T-helper 1 cell treated with Interleukin-12 subunit alpha and Interleukin-12 subunit beta and Interleukin-4 antibody, amounts not matched to agents 30 ng/mL and 1 ng/mL, for 36 hours (primary cell): ENCODE results near the gene SERTAD1. TPM values are rescaled to one million over a fixed set of nuclear protein-coding genes. Genes with fewer than 3 reads are reported as not detected.

Experiments
- intact Hi-C: fragments of 100-400 bp; cut with micrococcal nuclease; formaldehyde crosslinking; loops from one replicate; pipeline ENCODE4 v1.15.1; 2024
- total RNA-seq: library from RNA; stranded (reverse); gene quantifications from 2 replicates; pipeline ENCODE4 v1.2.3, GENCODE V29; 2022

Gene SERTAD1
- total RNA-seq, 1 donor from 2014 or later, result 14.3 TPM

GRCh38 chr19:40424637-40425449 lies 949 bp downstream of the SERTAD1 start:
- intact Hi-C loops, result loop anchor here (1.0 to 10.0 kb wide), 8 partner anchors 8 to 1440 kb away; partner anchors contain the start of genes AKT2, C19orf47, FBL and PLD3

GRCh38 chr19:40423938-40424337 lies 1.9 kb downstream of the SERTAD1 start:
- intact Hi-C loops, result loop anchor here (2.0 to 10.0 kb wide), 4 partner anchors 181 to 1441 kb away; partner anchors contain the start of genes FBL and RPS19

- intact Hi-C loops, result loop anchor here (10.0 kb wide), 3 partner anchors 578 to 1442 kb away; partner anchors contain the start of genes FBL and RPS19
Observed at GRCh38 chr19:40422748-40423566, 2.8 kb downstream of the SERTAD1 start.

- intact Hi-C loops, result loop anchor here (1.0 to 10.0 kb wide), 7 partner anchors 18 to 1443 kb away; partner anchors contain the start of genes BLVRB, FBL and RPS19
Observed at GRCh38 chr19:40421993-40422747, 3.6 kb downstream of the SERTAD1 start.

- intact Hi-C loops, result loop anchor here (1.0 to 10.0 kb wide), 7 partner anchors 17 to 1444 kb away; partner anchors contain the start of genes BLVRB, FBL and RPS19
Observed at GRCh38 chr19:40420766-40421765, 4.7 kb downstream of the SERTAD1 start.

- intact Hi-C loops, result loop anchor here (2.0 to 10.0 kb wide), 4 partner anchors 108 to 1444 kb away; partner anchors contain the start of genes FBL and RPS19
Observed at GRCh38 chr19:40420451-40420765, 5.4 kb downstream of the SERTAD1 start.

GRCh38 chr19:40419780-40420179 lies 6.0 kb downstream of the SERTAD1 start:
- intact Hi-C loops, result loop anchor here (2.0 to 10.0 kb wide), 4 partner anchors 109 to 1445 kb away; partner anchors contain the start of genes FBL and RPS19

- intact Hi-C loops, result no loop called here
Observed at GRCh38 chr19:40419066-40419612, 6.7 kb downstream of the SERTAD1 start.

GRCh38 chr19:40418040-40418439 lies 7.8 kb downstream of the SERTAD1 start:
- intact Hi-C loops, result no loop called here

GRCh38 chr19:40417643-40417981 lies 8.2 kb downstream of the SERTAD1 start:
- intact Hi-C loops, result no loop called here

GRCh38 chr19:40416918-40417642 lies 8.7 kb downstream of the SERTAD1 start:
- intact Hi-C loops, result no loop called here

- intact Hi-C loops, result no loop called here
Observed at GRCh38 chr19:40415768-40416167, 10.0 kb downstream of the SERTAD1 start.

GRCh38 chr19:40414542-40415535 lies 11.0 kb downstream of the SERTAD1 start:
- intact Hi-C loops, result no loop called here

GRCh38 chr19:40413291-40413845 lies 12.4 kb downstream of the SERTAD1 start, which contains the start of gene PRX:
PRX (minus strand) TSS chr19:40413378; CDS start chr19:40407932, 5,446 bp downstream.
- intact Hi-C loops, result no loop called here

GRCh38 chr19:40412866-40413265 lies 12.9 kb downstream of the SERTAD1 start:
- intact Hi-C loops, result no loop called here

GRCh38 chr19:40411958-40412499 lies 13.8 kb downstream of the SERTAD1 start:
- intact Hi-C loops, result no loop called here
